A549 treated with AZD2906 at 1 μM for 4 hours (cell line): ENCODE data around the gene CCR6. TPM values are rescaled to one million over a fixed set of nuclear protein-coding genes. Genes with fewer than 3 reads are reported as not detected.

Source experiments
- total RNA-seq: library from RNA; stranded (reverse); fragments of 200-300 nt; extraction: Qiagen RNA extraction; gene quantifications from 5 replicates; pipeline ENCODE4 v1.2.3, GENCODE V29; 2022

CCR6 gene
- 0.08 TPM in 1 of 5 replicates, not detected in the others for total RNA-seq

DNA sequence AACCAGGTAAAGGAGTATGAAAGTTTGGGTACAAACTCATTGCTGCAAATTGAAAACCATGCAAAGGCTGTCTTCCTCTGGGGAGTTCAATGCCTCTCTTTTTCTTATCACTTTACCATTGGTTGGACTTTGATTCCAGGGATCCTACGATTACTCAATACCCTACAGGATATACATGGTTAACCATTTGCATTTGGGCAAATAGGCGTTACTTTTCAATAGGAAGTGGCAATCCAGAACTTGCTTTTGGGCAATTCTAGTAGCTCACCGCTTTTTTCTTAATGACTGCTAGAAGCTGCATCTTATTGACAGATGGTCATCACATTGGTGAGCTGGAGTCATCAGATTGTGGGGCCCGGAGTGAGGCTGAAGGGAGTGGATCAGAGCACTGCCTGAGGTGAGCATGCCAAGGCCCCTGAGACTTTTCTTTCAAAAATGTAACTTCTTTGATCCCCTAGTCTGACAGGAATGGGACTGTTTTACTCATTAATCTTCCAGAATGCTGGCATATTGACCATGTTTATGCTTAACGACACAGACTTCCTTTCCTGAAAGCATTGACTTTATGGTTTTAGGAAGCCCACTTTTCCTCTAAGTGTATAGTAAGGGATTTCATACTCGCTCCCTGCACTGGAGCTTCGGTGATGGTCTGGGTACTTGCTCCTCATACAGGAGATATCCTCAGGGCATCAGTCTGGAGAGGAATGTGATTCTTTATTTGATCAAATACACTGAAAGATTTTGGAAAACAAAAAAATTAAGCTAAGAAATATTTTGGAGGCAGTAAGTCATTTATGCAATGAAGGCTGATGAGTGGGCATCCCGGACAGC, at the start of gene CCR6:
TSS of gene CCR6 (plus strand) at position 270 of the 831 bp plus-strand sequence. CDS start 13,039 bp downstream, outside the sequence.

DNA sequence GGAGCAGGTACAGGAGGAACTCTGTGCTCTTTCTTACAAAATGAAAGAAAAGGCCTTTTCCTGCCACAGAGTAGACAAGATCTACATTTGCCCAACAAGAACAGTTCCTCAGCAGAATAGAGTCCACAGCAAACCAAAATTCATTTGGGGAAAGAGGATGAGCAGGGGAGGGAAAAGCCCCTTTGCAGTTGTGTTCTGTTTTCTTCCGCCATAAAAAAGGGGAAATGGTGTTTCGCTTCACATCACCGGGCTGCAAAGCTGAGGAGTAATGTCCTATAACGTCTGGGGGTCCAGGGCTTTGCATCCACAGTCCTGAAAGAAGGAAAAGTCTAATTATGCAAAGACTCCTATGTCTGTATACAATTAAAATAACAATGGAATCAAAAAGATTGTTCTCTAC, 35.0 kb downstream of the CCR6 start, which contains the start of gene GPR31:
TSS of gene GPR31 (minus strand) at position 118 of the 400 bp plus-strand sequence. CDS start 149 bp downstream, outside the sequence.

Other genes starting within 250 kb of the CCR6 start
- gene RNASET2, start 166.5 kb upstream of the CCR6 start, total RNA-seq: 13.2 to 17.4 TPM (median 14.7 TPM) in 5 replicates
- 8.2 to 9.6 TPM (median 8.7 TPM) in 5 replicates for gene CEP43, start 123.7 kb upstream of the CCR6 start, total RNA-seq
- not detected in 5 replicates for gene GPR31, start 34.9 kb downstream of the CCR6 start, total RNA-seq
- not detected in 5 replicates for gene UNC93A, start 168.2 kb downstream of the CCR6 start, total RNA-seq
- not detected in 5 replicates for gene TTLL2, start 202.0 kb downstream of the CCR6 start, total RNA-seq